HFFc6 (cell line): ENCODE results near the gene SRSF4. TPM values are rescaled to one million over a fixed set of nuclear protein-coding genes. Genes with fewer than 3 reads are reported as not detected.

ENCODE experiments used
- DNase-seq: peaks from one replicate; pipeline ENCODE4 v3.0.0-alpha.2; 2018
- H3K27ac Mint-ChIP-seq: 2 replicates; pipeline ENCODE4 v1.8.0; 2020; ENCODE audit warnings: mild to moderate bottlenecking, mixed read lengths
- H3K27me3 Mint-ChIP-seq: 2 replicates; pipeline ENCODE4 v1.8.0; 2021; ENCODE audit warnings: mild to moderate bottlenecking, moderate library complexity, mixed read lengths; ENCODE audit not compliant: insufficient read depth
- H3K36me3 Mint-ChIP-seq: 2 replicates; pipeline ENCODE4 v1.8.0; 2021; ENCODE audit warnings: low read depth, mixed read lengths
- H3K4me1 Mint-ChIP-seq: 2 replicates; pipeline ENCODE4 v1.8.0; 2020; ENCODE audit warnings: low read depth, mixed read lengths
- H3K4me3 Mint-ChIP-seq: 2 replicates; pipeline ENCODE4 v1.8.0; 2020; ENCODE audit warnings: mild to moderate bottlenecking, moderate library complexity, mixed read lengths
- H3K9me3 Mint-ChIP-seq: 2 replicates; pipeline ENCODE4 v1.8.0; 2020; ENCODE audit warnings: mild to moderate bottlenecking, mixed read lengths
- CTCF ChIP-seq: fragments of 200-600 bp; sonication (generic); IDR thresholded peaks from 2 replicates; pipeline ENCODE4 v1.5.0; 2021; ENCODE audit warnings: antibody characterized with exemption, mild to moderate bottlenecking
- total RNA-seq, 6 experiments: library from RNA; stranded (reverse); fragmentation: NEBNext Ultra II Directional; extraction: Animal tissue kit (Norgen Biotek cat#: 25700); gene quantifications; 2 replicates in 1 of 6; 3 replicates in 5 of 6; pipeline ENCODE4 v1.2.3, GENCODE V29; 2021

Gene SRSF4
- total RNA-seq, 6 experiments from 2014 or later: 47.6 to 54.5 (median 51.5) TPM

GRCh38 chr1:29128739-29129138 is 53.0 kb downstream of the SRSF4 start:
- Mint-ChIP-seq H3K4me3 (no peak overlapping the region), H3K9me3 (no peaks in the 10 kb centered on the region), H3K27ac (no peak overlapping the region), H3K4me1 (peaks cover 21% of the 10 kb centered on the region), H3K36me3 (no peaks in the 10 kb centered on the region), H3K27me3 (peaks cover 5% of the 10 kb centered on the region)
- TF ChIP-seq CTCF: no peak
- no peak for DNase-seq

GRCh38 chr1:29126198-29126597 is 55.5 kb downstream of the SRSF4 start:
- H3K36me3 Mint-ChIP-seq: no peaks in the 10 kb centered on the region
- H3K27me3 Mint-ChIP-seq: peaks cover 5% of the 10 kb centered on the region
- H3K4me1 Mint-ChIP-seq: peaks cover 21% of the 10 kb centered on the region
- no peak for TF ChIP-seq CTCF
- peak overlapping the region; percentile 75 for H3K4me3 Mint-ChIP-seq
- H3K27ac Mint-ChIP-seq: peak overlapping the region; percentile 84; the same call in 1 of the 2 replicates
- H3K9me3 Mint-ChIP-seq: no peaks in the 10 kb centered on the region
- no peak for DNase-seq

GRCh38 chr1:29125788-29126187 is 55.9 kb downstream of the SRSF4 start:
- DNase-seq: no peak
- no peak for TF ChIP-seq CTCF
- Mint-ChIP-seq H3K9me3 (no peaks in the 10 kb centered on the region), H3K27me3 (peaks cover 5% of the 10 kb centered on the region), H3K4me1 (peaks cover 21% of the 10 kb centered on the region), H3K4me3 (peak overlapping the region; percentile 75), H3K27ac (peak overlapping the region; percentile 84), H3K36me3 (no peaks in the 10 kb centered on the region)

GRCh38 chr1:29125237-29125641 is 56.5 kb downstream of the SRSF4 start:
- H3K4me1 Mint-ChIP-seq: peaks cover 17% of the 10 kb centered on the region
- H3K36me3 Mint-ChIP-seq: no peaks in the 10 kb centered on the region
- no peak for DNase-seq
- TF ChIP-seq CTCF: no peak
- peak overlapping the region; percentile 84 for H3K27ac Mint-ChIP-seq
- H3K9me3 Mint-ChIP-seq: no peaks in the 10 kb centered on the region
- peaks cover 4% of the 10 kb centered on the region for H3K27me3 Mint-ChIP-seq
- peak overlapping the region; percentile 75 for H3K4me3 Mint-ChIP-seq

GRCh38 chr1:29124366-29125236 is 57.1 kb downstream of the SRSF4 start:
- Mint-ChIP-seq H3K36me3 (no peaks in the 10 kb centered on the region), H3K9me3 (no peaks in the 10 kb centered on the region), H3K27ac (peak overlapping the region; percentile 84), H3K4me3 (peak overlapping the region; percentile 75), H3K27me3 (peaks cover 3% of the 10 kb centered on the region; the same call in 1 of the 2 replicates), H3K4me1 (peaks cover 17% of the 10 kb centered on the region)
- peak; percentile 50 for DNase-seq
- TF ChIP-seq CTCF: peak; percentile 93
